NOMO-1 treated with DMSO at 0.1 percent for 48 hours (cell line): ENCODE measurements around the gene MZB1.
A peak's percentile ranks its signal among the peaks of the same experiment; 100 is the strongest.
"Not testable (repeated sequence)": the region's sequence is repeated elsewhere in the genome, so short reads cannot be mapped to it uniquely, and the experiment has no call there.

Source experiments
- DNase-seq: peaks from one replicate; lab custom pipeline; 2025; ENCODE audit not compliant: unreplicated experiment; lab: John Stamatoyannopoulos, UW

MZB1 gene

DNA sequence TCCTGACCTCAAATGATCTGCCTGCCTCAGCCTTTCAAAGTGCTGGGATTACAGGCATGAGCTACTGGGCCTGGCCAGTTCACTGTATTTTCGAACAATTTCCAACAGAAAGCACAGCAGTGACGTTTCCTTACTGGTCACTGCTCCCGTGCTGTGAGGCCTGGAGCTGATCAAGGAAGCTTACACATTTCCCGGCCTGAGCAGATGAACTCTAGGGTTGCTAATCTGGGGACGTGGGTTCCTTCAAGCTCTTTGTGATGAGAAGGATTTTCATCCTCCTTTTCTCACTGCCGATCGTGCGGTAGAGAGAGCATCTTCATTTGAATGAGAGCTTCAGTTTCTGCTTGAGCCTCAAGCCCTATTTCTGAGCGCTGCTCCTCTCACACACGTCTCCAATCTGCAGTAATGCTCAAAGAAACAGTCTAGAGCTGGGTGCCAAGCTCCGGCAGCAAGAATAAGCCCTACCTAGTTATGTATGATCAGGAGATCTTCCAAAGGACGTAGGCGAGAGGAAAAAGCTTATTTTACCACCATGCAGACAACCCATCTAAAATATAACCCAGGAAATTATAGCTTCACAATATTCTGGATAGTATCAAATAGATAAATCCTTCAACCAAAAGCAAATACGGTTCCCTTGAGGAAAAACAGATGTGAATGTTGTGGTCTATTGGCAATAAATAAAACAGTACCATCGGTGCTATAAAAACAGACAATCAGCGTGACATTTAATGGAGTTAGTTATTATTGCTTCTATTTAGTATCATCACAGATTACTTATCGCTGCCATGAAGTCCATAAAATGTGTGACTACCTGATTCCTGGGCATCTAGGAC, 21.5 kb upstream of the MZB1 start:
- DNase-seq = no peak

- DNase-seq = no peak
Observed at GRCh38 chr5:139410121-139410992, 20.6 kb upstream of the MZB1 start.

- DNase-seq = not testable (repeated sequence)
Observed at GRCh38 chr5:139409116-139409515, 19.4 kb upstream of the MZB1 start.

GRCh38 chr5:139408191-139408590, 18.5 kb upstream of the MZB1 start:
- no peak for DNase-seq

GRCh38 chr5:139407517-139407916, 17.8 kb upstream of the MZB1 start:
- DNase-seq = peak; percentile 82

GRCh38 chr5:139406963-139407362, 17.2 kb upstream of the MZB1 start:
- no peak for DNase-seq

- no peak for DNase-seq
Observed at GRCh38 chr5:139404484-139404840, 14.7 kb upstream of the MZB1 start.

- peak; percentile 98 for DNase-seq
Observed at GRCh38 chr5:139403787-139404483, 14.2 kb upstream of the MZB1 start, which contains the start of gene SPATA24. Gene SPATA24, minus strand, starts transcription at chr5:139404089. Its CDS starts 29 bp downstream, at chr5:139404060.

- DNase-seq = no peak
Observed at GRCh38 chr5:139403418-139403786, 13.7 kb upstream of the MZB1 start.

DNA sequence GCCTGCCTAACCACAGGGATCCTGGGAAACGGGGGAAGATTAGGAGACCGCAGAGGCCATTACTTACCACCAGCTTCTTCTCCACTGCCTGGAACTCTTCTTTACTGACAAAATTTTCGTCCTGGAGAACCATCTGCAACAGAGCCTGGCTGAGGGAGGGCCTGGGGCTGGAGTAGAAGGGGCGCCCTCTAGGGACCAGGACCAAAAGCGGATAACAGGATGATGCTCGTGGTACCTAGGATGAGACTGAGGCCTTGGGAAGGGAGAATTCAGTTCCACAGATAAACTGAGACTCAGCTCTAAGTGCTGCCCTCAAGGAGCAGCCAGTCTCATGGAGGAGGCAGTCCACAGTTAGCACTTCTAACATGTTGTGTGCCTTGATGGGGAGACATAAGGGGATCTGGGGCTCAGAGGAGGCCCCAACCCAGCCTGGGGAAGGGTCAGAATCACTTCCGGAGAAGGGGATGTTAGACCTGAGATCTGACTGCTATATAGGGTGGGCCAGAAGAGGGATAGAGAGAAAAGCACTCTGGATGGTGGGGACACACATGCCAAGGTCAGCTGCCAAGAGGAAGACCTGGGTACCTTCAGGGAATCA, 12.9 kb upstream of the MZB1 start:
- DNase-seq = no peak

GRCh38 chr5:139401546-139401945, 11.8 kb upstream of the MZB1 start:
- DNase-seq = no peak

GRCh38 chr5:139399501-139400121, 9.9 kb upstream of the MZB1 start:
- no peak for DNase-seq

DNA sequence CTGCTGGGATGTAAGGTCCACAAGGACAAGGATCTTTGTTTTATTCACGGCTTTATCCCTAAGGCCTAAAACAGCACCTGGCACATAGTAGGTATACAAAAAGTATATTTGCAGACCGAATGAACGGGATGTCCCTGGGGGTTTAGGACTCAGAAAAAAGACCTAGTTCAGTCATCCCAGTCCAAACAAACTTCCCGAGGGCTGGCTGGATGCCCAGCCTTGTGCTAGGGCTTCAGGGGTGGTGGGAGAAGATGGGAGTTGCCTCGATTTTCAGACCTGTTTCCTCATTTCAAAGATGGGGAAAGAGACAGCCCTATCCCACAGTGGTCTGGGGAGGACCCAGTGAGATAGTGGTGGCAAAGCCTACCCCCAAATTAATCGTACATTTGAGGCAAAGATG, 8.2 kb upstream of the MZB1 start:
- DNase-seq = no peak

DNA sequence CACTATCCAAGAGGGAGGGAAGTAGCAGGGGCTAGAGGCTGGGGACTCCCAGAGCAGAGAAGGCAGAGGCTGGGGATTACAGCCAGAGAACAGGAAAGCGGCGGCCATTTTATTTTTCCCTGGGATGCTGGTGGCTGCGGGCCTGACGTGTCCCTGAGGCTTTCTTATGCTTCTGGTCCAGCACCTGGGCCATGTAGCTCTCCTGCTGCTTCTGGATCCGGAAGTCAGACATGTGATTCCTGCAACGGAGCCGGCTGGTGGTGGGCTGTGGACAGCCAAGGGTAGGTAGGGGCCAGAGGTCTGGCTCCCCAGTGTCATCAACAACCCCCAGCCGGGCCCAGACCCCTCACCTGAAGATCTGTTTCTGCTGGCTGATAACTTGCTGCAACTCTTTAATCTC, 7.0 kb upstream of the MZB1 start:
- DNase-seq = no peak

DNA sequence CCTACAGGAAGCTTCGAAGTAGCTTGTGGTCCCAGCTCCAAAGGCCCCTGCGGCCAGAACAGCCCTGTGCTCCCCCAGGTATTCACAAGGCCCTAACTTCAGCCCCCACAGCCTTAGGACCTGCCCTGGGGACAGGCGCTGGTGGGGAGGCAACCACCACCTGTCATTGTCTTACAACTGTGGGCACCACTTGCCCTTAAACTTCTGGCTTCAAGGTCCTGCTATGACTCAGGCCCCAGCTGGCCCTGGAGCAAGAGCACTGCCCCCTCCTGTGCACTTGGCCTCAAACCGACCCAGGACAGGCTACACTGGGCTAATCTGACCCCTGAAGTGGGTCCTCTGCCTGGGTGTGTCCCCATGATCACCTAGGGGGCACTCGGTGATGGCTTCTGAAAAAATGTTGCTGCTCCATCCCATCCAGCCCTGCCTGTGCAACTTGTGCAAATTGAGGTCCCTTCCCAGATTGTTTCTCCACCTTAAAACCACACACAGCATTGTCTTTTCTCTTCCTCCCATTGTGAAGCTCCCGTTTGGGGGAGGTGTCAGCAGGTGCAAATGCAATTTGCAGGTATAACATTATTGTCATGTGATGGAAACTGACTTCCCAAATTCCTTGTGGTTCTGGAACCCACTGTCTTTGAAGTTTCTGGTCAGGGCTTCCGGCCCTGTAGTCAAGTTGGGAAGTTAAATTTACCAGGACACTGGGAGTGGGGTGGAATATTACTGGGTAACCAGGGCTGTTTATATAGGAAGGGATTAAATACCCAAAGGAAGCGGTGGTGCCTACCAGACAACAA, 6.3 kb upstream of the MZB1 start:
- DNase-seq = no peak

GRCh38 chr5:139394654-139395566, 5.2 kb upstream of the MZB1 start, which contains the start of gene PROB1:
Gene PROB1, minus strand, starts transcription at chr5:139395104. Its CDS starts 23 bp downstream, at chr5:139395081.
- DNase-seq = no peak

GRCh38 chr5:139394123-139394653, 4.5 kb upstream of the MZB1 start:
- DNase-seq = peak; percentile 18

DNA sequence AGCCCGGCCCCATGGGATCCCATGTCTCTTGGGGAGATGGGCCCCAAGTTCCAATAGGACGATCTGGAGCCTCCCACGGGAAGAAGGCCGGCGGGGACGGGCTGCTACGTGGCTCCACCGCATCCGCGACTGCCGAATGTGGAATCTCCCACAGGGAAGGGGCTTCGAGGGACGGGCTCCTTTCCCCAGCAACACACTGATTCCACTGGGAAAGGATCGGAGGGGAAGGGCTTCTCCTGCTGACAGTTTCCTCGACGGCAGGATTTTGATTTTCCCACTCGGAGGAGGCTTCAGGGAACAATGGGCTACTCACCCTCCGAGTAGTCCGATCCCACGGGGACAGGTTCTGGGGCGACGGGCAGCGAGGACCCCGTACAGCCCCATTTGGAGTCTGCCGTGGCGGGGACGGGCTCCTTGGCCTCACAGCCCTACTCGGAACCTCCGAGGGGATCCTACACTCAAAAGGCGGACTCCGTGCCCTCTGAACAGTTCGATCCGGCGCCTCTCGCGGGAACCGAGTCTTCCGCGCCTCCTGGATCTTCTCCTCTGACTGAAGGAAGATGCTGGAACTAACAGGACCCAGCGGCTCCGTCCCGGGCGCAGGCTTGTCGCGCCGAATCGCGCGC, 3.9 kb upstream of the MZB1 start:
- no peak for DNase-seq
